Duodenal mucosa (tissue), 2 donors: Measurements from ENCODE around the gene DTNBP1.

Source experiments
- H3K27ac ChIP-seq: one replicate; pipeline ENCODE4 v1.7.0; 2013; ENCODE audit warnings: low read depth, low read length
- H3K27me3 ChIP-seq, 2 donors: one replicate each; pipeline ENCODE4 v1.7.0; 2013; ENCODE audit warnings: low read length in 2 of 2, control low read depth in 1 of 2; ENCODE audit not compliant: insufficient read depth in 2 of 2, control insufficient read depth in 1 of 2
- H3K36me3 ChIP-seq, 2 donors: one replicate each; pipeline ENCODE4 v1.7.0; 2013; ENCODE audit warnings: low read length in 2 of 2, control low read depth in 1 of 2; ENCODE audit not compliant: insufficient read depth in 2 of 2, control insufficient read depth in 1 of 2
- H3K4me1 ChIP-seq, 2 donors: one replicate each; pipeline ENCODE4 v1.7.0; 2013; ENCODE audit warnings: low read length in 2 of 2, control low read depth in 1 of 2; ENCODE audit not compliant: insufficient read depth in 2 of 2, control insufficient read depth in 1 of 2
- H3K4me3 ChIP-seq, 2 donors: one replicate each; pipeline ENCODE4 v1.7.0; 2013; ENCODE audit warnings: low read length in 2 of 2, low read depth in 1 of 2
- H3K9ac ChIP-seq, 2 donors: one replicate each; pipeline ENCODE4 v1.7.0; 2013; ENCODE audit warnings: low read length in 2 of 2, low read depth in 1 of 2
- H3K9me3 ChIP-seq, 2 donors: one replicate each; pipeline ENCODE4 v1.7.0; 2013; ENCODE audit warnings: low read length in 2 of 2, control low read depth in 1 of 2; ENCODE audit not compliant: control insufficient read depth in 1 of 2

Gene DTNBP1

GRCh38 chr6:15513131-15513771 lies 149.6 kb downstream of the DTNBP1 start:
- Histone ChIP-seq H3K9me3 (no peaks in the 10 kb centered on the region), H3K27me3 (no peaks in the 10 kb centered on the region), H3K27ac (no peak overlapping the region), H3K4me1 (no peaks in the 10 kb centered on the region), H3K4me3 (no peak overlapping the region), H3K9ac (no peak overlapping the region), H3K36me3 (peaks cover 32 to 88% of the 10 kb centered on the region in 2 donors)

DNA sequence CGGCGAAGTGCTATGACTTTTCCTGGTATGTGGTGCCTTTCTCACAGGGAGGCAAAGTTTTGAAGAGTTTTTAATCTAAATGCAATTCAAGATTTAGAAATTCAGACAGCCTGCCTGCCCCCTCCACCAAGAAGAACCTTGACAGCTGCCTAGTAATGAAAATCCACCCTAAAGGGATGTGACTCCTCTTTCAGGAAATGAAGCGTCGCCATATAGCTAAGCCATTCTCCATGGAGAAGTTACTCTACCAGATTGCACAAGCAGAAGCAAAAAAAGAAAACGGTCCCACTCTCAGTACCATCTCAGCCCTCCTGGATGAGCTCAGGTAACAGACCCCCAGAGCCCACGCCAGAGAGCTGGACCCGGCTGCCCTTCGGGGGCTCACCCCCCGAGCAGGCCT lies 150.1 kb downstream of the DTNBP1 start:
- Histone ChIP-seq H3K27ac (no peak overlapping the region), H3K9me3 (no peaks in the 10 kb centered on the region), H3K4me3 (no peak overlapping the region), H3K9ac (no peak overlapping the region), H3K4me1 (no peaks in the 10 kb centered on the region), H3K27me3 (no peaks in the 10 kb centered on the region), H3K36me3 (peaks cover 27 to 87% of the 10 kb centered on the region in 2 donors)

DNA sequence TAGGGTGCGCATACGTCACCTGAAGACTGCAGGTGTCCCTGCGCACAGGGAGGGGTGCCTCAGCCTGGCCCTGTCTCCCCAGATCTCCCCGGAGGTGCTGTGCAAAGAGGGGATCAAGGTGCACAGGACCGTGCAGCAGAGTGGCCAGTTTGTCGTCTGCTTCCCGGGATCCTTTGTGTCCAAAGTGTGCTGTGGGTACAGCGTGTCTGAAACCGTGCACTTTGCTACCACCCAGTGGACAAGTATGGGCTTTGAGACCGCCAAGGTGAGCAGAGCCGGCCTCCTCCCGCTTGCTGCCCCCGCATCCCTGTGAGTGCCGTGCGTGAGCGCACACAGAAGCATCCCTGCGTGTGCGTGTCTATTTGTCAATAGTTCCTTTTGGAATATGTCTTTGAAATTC lies 150.7 kb downstream of the DTNBP1 start:
- no peaks in the 10 kb centered on the region for H3K27me3 ChIP-seq
- no peaks in the 10 kb centered on the region for H3K9me3 ChIP-seq
- H3K36me3 ChIP-seq: peaks cover 27 to 87% of the 10 kb centered on the region in 2 donors
- H3K9ac ChIP-seq: no peak overlapping the region
- no peak overlapping the region for H3K27ac ChIP-seq
- H3K4me3 ChIP-seq: no peak overlapping the region
- no peaks in the 10 kb centered on the region for H3K4me1 ChIP-seq

DNA sequence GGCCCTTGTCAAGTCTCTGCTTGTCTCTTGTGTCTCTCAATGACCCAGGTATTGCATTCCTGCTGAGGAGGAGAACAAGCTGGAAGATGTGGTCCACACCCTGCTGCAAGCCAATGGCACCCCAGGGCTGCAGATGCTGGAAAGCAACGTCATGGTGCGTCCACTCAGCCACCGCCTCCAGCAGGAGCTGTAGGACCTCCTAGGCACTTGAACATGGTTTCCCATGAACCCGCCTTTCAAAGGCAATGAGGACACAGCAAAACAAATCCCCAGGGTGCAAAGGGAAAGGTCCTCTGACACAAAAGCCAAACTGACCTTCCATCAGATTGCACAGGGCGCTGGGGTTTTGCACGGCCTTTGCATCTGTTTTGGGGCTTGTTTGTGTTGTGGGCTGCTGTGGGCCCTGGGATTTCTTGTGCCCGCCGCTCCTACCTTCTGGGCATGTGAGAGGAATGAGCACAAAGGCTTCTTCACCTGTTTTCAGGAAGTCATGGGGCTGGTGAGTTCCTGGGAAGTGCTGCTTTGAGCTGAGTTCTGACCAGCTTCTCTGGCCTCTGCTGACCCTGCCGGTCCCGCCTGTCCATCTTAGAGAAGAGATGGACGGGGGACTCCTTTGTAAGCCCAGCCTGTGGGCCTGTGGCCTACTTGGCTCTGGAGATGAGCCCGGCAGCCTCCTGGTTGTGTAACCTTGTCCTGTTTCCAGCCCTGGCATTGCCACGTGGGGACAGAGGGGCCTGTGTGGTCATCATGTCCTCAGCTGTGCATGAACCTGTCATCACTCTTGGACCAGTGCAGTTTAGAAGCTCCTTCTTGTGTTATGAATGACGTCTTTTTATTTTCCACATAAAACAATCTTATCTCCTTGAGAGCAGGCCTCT lies 151.3 kb downstream of the DTNBP1 start:
- Histone ChIP-seq H3K27ac (no peak overlapping the region), H3K4me3 (no peak overlapping the region), H3K9me3 (no peaks in the 10 kb centered on the region), H3K4me1 (no peaks in the 10 kb centered on the region), H3K36me3 (peaks cover 27 to 87% of the 10 kb centered on the region in 2 donors), H3K9ac (no peak overlapping the region), H3K27me3 (no peaks in the 10 kb centered on the region)

DNA sequence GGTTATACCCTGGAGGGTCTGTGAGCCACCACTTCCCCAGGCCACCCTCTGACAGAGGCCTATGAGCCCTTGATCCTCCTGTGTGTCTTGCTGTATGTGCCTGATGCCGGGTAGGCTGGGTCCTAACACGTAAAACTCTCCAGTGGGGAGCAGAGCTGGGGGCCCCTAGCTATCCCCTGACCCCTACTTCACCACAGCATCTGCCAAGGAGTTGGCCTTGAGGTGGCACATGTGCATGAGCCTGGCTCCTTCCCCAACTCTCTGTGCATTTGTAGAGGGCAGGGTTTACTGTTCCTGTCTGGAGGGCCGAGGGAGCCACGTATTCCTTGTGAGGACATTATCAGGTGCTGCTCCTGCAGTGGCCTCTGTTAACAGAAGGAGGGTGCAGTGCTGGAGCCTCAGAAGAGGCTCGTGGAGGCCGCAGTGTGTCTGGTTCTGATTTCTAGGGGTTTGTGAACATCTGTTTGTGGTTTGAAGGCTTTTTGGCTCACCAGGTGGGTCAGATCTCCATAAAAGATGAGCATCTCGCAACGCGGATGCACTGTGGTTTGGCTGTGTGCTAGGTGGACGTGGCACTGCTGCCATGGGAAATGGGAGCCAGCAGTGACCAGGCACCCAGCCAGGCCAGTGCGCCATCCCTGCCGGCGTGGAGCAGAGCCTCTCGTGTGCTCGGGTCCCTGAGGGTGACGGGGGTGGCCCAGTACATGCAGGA lies 152.1 kb downstream of the DTNBP1 start:
- H3K36me3 ChIP-seq: peaks cover 28 to 86% of the 10 kb centered on the region in 2 donors

GRCh38 chr6:15510121-15510520 lies 152.7 kb downstream of the DTNBP1 start:
- peaks cover 31 to 88% of the 10 kb centered on the region in 2 donors for H3K36me3 ChIP-seq
- peaks cover 5 to 6% of the 10 kb centered on the region in 2 donors for H3K4me1 ChIP-seq
- no peak overlapping the region for H3K27ac ChIP-seq

More for the DNA sequence above, 152.1 kb downstream of the DTNBP1 start:
- Histone ChIP-seq H3K27ac (no peak overlapping the region), H3K4me3 (no peak overlapping the region), H3K4me1 (peaks cover under 1% of the 10 kb centered on the region in 2 donors), H3K9ac (no peak overlapping the region), H3K27me3 (no peaks in the 10 kb centered on the region), H3K9me3 (no peaks in the 10 kb centered on the region)

GRCh38 chr6:15509335-15509933 lies 153.4 kb downstream of the DTNBP1 start:
- Histone ChIP-seq H3K27ac (no peak overlapping the region), H3K4me3 (no peak overlapping the region), H3K9me3 (no peaks in the 10 kb centered on the region), H3K9ac (no peak overlapping the region), H3K36me3 (peaks cover 31 to 81% of the 10 kb centered on the region in 2 donors), H3K27me3 (no peaks in the 10 kb centered on the region), H3K4me1 (peaks cover 5 to 6% of the 10 kb centered on the region in 2 donors)

More at GRCh38 chr6:15510121-15510520, 152.7 kb downstream of the DTNBP1 start:
- H3K27me3 ChIP-seq: no peaks in the 10 kb centered on the region
- H3K9me3 ChIP-seq: no peaks in the 10 kb centered on the region
- H3K9ac ChIP-seq: no peak overlapping the region
- no peak overlapping the region for H3K4me3 ChIP-seq

GRCh38 chr6:15508931-15509330 lies 153.9 kb downstream of the DTNBP1 start:
- Histone ChIP-seq H3K9ac (no peak overlapping the region), H3K36me3 (peaks cover 28 to 76% of the 10 kb centered on the region in 2 donors), H3K27ac (no peak overlapping the region), H3K4me3 (no peak overlapping the region), H3K4me1 (peaks cover 5 to 6% of the 10 kb centered on the region in 2 donors), H3K27me3 (no peaks in the 10 kb centered on the region), H3K9me3 (no peaks in the 10 kb centered on the region)

- Histone ChIP-seq H3K27ac (no peak overlapping the region), H3K9ac (no peak overlapping the region), H3K36me3 (peaks cover 25 to 72% of the 10 kb centered on the region in 2 donors), H3K4me1 (peaks cover 5 to 6% of the 10 kb centered on the region in 2 donors), H3K4me3 (no peak overlapping the region), H3K9me3 (no peaks in the 10 kb centered on the region), H3K27me3 (no peaks in the 10 kb centered on the region)
Measured at GRCh38 chr6:15508441-15508871, 154.4 kb downstream of the DTNBP1 start.
